WTC11 (cell line): ENCODE data around the gene TRAIP.

Source experiments
- ATF1 ChIP-seq: sonication (generic); formaldehyde crosslinking; IDR thresholded peaks from 2 replicates; pipeline ENCODE4 v1.8.1; 2023; ENCODE audit warnings: mild to moderate bottlenecking, moderate library complexity, missing genetic modification reagents
- ZBTB21 ChIP-seq: sonication (generic); formaldehyde crosslinking; IDR thresholded peaks from 2 replicates; pipeline ENCODE4 v1.8.1; 2023; ENCODE audit warnings: mild to moderate bottlenecking, missing genetic modification reagents, borderline replicate concordance

- TF ChIP-seq ZBTB21 (CRISPR knock-in tag), result no peak
- TF ChIP-seq ATF1 (CRISPR knock-in tag), result no peak
Measured at GRCh38 chr3:49839193-49839809, 17.1 kb downstream of the TRAIP start.
